ENCODE results near the gene PCBP3.
"Not testable (repeated sequence)": the region's sequence is repeated elsewhere in the genome, so short reads cannot be mapped to it uniquely, and the experiment has no call there.

PCBP3 gene

DNA sequence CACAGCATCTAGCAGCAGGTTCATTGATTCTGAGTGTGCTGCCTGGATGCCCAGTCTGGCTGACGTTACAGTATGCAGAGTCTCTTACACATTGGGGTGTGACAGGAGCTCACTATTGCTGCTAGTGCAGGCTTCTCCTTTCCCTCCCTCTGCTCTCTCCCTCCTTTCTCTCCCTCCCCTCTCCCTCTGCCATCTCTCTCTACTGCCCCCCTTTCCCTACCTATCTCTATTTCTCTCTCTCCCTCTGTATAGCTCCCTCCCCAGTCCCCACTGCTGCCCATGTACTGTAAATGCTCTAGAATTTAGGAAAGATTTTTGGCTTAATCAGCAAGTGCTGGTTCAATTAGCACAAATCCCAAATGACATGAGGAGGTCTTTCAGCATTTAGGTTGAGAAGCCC lies 62.8 kb downstream of the PCBP3 start:
- CTCF ChIA-PET = no interaction called here
- POLR2A ChIA-PET = no interaction called here
- DNase-seq (ENCODE audit: extremely low spot score) = no peak
- TF ChIP-seq, protein P1, sequence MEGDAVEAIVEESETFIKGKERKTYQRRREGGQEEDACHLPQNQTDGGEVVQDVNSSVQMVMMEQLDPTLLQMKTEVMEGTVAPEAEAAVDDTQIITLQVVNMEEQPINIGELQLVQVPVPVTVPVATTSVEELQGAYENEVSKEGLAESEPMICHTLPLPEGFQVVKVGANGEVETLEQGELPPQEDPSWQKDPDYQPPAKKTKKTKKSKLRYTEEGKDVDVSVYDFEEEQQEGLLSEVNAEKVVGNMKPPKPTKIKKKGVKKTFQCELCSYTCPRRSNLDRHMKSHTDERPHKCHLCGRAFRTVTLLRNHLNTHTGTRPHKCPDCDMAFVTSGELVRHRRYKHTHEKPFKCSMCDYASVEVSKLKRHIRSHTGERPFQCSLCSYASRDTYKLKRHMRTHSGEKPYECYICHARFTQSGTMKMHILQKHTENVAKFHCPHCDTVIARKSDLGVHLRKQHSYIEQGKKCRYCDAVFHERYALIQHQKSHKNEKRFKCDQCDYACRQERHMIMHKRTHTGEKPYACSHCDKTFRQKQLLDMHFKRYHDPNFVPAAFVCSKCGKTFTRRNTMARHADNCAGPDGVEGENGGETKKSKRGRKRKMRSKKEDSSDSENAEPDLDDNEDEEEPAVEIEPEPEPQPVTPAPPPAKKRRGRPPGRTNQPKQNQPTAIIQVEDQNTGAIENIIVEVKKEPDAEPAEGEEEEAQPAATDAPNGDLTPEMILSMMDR (IDR thresholded peaks at IDR 0.05; ENCODE audit: control extremely low read depth, extremely low read depth, low read depth, missing control alignments) = no peak

DNA sequence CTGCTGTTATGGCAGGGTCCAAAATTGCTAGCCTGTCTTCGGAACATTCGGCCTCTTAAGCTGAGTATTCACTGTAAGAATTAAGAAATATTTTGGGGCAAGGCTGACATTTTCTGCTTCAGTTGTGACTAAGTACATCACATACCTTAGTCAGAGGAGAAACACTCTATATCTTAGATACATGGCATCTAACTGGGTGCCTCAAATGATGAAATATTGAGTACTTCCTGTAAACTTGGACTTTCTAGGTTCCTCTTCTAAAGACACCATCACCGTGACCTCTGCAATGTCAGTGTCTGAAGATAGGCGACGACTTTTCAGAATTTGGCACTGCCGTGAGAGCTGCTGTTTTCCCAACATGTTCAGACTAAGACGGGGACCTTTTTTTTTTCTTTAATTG lies 65.6 kb downstream of the PCBP3 start:
- ChIA-PET CTCF (interaction anchor here (1.0 to 1.4 kb wide), 3 partner anchors 9 to 39 kb away, joined by 3 to 4 read pairs (median 4); no protein-coding TSS in a partner anchor), POLR2A (no interaction called here)
- TF ChIP-seq, protein P1 (IDR thresholded peaks at IDR 0.05; ENCODE audit: control extremely low read depth, extremely low read depth, low read depth, missing control alignments) = no peak
- no peak for DNase-seq (ENCODE audit: extremely low spot score)

DNA sequence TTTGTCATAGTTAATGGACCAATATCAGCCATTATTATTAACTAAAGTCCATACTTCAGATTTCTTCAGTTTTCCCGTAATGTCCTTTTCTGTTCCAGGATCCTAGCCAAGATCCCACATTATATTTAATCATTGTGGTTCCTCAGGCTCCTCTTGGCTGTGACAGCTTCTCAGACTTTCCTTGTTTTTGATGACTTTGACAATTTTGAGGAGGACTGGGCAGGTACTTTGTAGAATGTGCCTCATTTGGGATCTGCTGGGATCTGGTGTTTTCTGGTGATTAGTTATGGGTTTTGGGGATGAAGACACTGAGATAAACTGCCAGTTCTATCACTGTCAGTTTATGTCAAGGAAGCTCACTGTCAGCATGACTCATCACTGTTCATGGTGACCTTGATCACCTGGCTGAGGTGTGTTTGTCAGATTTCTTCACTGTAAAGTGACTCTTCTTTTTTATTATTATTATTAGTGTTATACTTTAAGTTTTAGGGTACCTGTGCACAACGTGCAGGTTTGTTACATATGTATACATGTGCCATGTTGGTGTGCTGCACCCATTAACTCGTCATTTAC lies 66.3 kb downstream of the PCBP3 start:
- no peak for DNase-seq (ENCODE audit: extremely low spot score)
- TF ChIP-seq, protein P1 (IDR thresholded peaks at IDR 0.05; ENCODE audit: control extremely low read depth, extremely low read depth, low read depth, missing control alignments) = no peak
- POLR2A ChIA-PET = no interaction called here
- CTCF ChIA-PET = interaction anchor here (1.0 to 1.3 kb wide), 2 partner anchors 10 to 12 kb away, joined by 4 read pairs; no protein-coding TSS in a partner anchor

DNA sequence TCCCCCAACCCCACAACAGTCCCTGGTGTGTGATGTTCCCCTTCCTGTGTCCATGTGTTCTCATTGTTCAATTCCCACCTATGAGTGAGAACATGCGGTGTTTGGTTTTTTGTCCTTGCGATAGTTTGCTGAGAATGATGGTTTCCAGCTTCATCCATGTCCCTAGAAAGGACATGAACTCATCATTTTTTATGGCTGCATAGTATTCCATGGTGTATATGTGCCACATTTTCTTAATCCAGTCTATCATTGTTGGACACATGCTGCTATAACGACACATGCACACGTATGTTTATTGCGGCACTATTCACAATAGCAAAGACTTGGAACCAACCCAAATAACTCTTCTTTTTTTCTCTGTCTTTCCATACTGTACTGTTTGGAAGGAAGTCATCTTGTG lies 66.8 kb downstream of the PCBP3 start:
- CTCF ChIA-PET = interaction anchor here (1.0 kb wide), 1 partner anchor 13 kb away, joined by 4 read pairs; no protein-coding TSS in a partner anchor
- POLR2A ChIA-PET; DNase-seq (ENCODE audit: extremely low spot score): not testable (repeated sequence)

DNA sequence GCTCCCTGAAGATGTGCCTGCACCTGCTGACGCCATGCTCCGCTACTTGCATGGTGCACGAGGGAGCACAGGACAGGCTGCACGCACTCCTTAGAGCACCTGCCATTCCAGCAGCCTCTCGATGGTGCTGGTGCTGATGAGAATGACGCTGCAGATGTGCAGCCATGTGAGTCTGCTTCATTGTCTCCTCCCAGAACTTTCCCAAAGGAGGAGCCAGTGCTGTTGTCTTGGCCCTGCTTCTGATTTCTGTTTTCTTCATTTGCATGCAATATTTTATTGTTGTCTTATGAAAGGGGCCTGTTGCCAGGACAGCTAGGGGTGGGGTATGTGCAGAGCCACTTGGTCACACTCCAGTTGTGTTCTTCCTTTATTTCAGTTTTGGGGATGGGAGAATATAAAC lies 70.1 kb downstream of the PCBP3 start:
- TF ChIP-seq, protein P1 (IDR thresholded peaks at IDR 0.05; ENCODE audit: control extremely low read depth, extremely low read depth, low read depth, missing control alignments) = no peak
- CTCF ChIA-PET = no interaction called here
- DNase-seq (ENCODE audit: extremely low spot score) = no peak
- POLR2A ChIA-PET = no interaction called here

DNA sequence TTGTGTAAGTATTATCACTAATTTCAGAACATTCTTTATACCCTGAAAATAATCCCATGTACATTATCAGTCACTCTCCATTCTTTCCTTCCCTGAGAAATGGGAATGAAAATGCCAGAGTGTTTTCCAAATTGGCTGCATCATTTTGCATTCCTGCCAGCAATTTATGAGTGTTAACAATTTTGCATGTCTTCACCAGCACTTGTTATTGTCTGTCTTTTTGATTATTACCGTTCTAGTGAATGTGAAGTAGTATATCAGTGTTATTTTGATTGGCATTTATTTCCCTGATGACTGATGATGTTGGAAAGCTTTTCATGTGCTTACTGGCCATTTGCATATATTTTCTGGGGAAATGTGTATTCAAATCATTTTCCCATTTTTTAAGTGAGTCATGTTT lies 71.9 kb downstream of the PCBP3 start:
- no peak for DNase-seq (ENCODE audit: extremely low spot score)
- CTCF ChIA-PET = no interaction called here

DNA sequence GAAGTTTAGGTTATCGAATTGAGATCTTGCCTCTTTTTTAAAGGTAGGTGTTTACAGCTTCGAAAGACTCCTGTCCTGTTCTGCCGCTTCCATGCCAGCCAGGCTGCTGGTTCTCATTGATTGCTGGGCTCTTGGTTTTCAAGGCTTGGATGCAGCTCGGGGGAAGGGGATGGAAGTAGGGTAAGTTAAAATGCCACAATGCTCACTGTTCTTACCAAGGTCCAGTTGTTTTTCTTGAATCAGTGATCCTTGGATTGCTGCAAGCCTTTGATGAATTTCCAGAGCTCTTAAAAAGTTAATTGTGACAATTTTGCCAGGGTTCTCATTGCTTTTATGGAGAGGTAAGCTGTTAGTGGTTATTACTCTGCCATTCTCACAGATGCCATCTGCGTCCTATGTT lies 74.9 kb downstream of the PCBP3 start:
- no peak for DNase-seq (ENCODE audit: extremely low spot score)
- CTCF ChIA-PET = no interaction called here
- TF ChIP-seq, protein P1 (IDR thresholded peaks at IDR 0.05; ENCODE audit: control extremely low read depth, extremely low read depth, low read depth, missing control alignments) = no peak
- POLR2A ChIA-PET = no interaction called here

More for the DNA sequence above, 71.9 kb downstream of the PCBP3 start:
- TF ChIP-seq, protein P1 (IDR thresholded peaks at IDR 0.05; ENCODE audit: control extremely low read depth, extremely low read depth, low read depth, missing control alignments) = no peak
- POLR2A ChIA-PET = no interaction called here
